ENCODE data around the gene ARL13B.
A peak's percentile ranks its signal among the peaks of the same experiment; 100 is the strongest.
"Not testable (repeated sequence)": the region's sequence is repeated elsewhere in the genome, so short reads cannot be mapped to it uniquely, and the experiment has no call there.

The ARL13B gene

GRCh38 chr3:94043285-94043684 lies 63.3 kb downstream of the ARL13B start:
- Histone ChIP-seq H3K9me3 (ENCODE audit: insufficient read depth, low read length) (peaks cover 31% of the 10 kb centered on the region), H3K9ac (ENCODE audit: insufficient read length, low read depth) (no peak overlapping the region), H3K4me3 (ENCODE audit: insufficient read length, low read depth) (no peak overlapping the region), H3K4me1 (ENCODE audit: insufficient read depth, insufficient read length) (no peaks in the 10 kb centered on the region), H3K27me3 (ENCODE audit: insufficient read depth, insufficient read length) (no peaks in the 10 kb centered on the region), H3K36me3 (ENCODE audit: insufficient read depth, insufficient read length, low read length) (peaks cover 32% of the 10 kb centered on the region)
- TF ChIP-seq YY1 (IDR thresholded peaks at IDR 0.05; ENCODE audit: insufficient read depth, insufficient read length) (no peak), SUZ12 (IDR thresholded peaks at IDR 0.05; ENCODE audit: extremely low read depth, insufficient read depth, insufficient read length) (no peak), ZNF274 (IDR thresholded peaks at IDR 0.05; ENCODE audit: low read depth, low read length) (no peak)
- no peak for DNase-seq (ENCODE audit: low read depth, low spot score)

- not testable (repeated sequence) for H3K4me3 ChIP-seq (ENCODE audit: insufficient read length, low read depth); H3K27me3 ChIP-seq (ENCODE audit: insufficient read depth, insufficient read length); DNase-seq (ENCODE audit: low read depth, low spot score); H3K4me1 ChIP-seq (ENCODE audit: insufficient read depth, insufficient read length); H3K9ac ChIP-seq (ENCODE audit: insufficient read length, low read depth)
- peaks cover 31% of the 10 kb centered on the region for H3K36me3 ChIP-seq (ENCODE audit: insufficient read depth, insufficient read length, low read length)
- peaks cover 31% of the 10 kb centered on the region for H3K9me3 ChIP-seq (ENCODE audit: insufficient read depth, low read length)
Measured at GRCh38 chr3:94044100-94044936, 64.4 kb downstream of the ARL13B start.

- H3K36me3 ChIP-seq (ENCODE audit: insufficient read depth, insufficient read length, low read length), result peaks cover 27% of the 10 kb centered on the region
- TF ChIP-seq ZNF274 (IDR thresholded peaks at IDR 0.05; ENCODE audit: low read depth, low read length) (no peak), SUZ12 (IDR thresholded peaks at IDR 0.05; ENCODE audit: extremely low read depth, insufficient read depth, insufficient read length) (no peak), YY1 (IDR thresholded peaks at IDR 0.05; ENCODE audit: insufficient read depth, insufficient read length) (no peak)
Measured at GRCh38 chr3:94046533-94046932, 66.6 kb downstream of the ARL13B start.

GRCh38 chr3:94049267-94049666 lies 69.3 kb downstream of the ARL13B start:
- H3K4me3 ChIP-seq (ENCODE audit: insufficient read length, low read depth), result no peak overlapping the region
- no peak for DNase-seq (ENCODE audit: low read depth, low spot score)
- H3K36me3 ChIP-seq (ENCODE audit: insufficient read depth, insufficient read length, low read length), result peaks cover 42% of the 10 kb centered on the region
- H3K9ac ChIP-seq (ENCODE audit: insufficient read length, low read depth), result no peak overlapping the region
- TF ChIP-seq SUZ12 (IDR thresholded peaks at IDR 0.05; ENCODE audit: extremely low read depth, insufficient read depth, insufficient read length), result no peak
- TF ChIP-seq YY1 (IDR thresholded peaks at IDR 0.05; ENCODE audit: insufficient read depth, insufficient read length), result no peak
- TF ChIP-seq ZNF274 (IDR thresholded peaks at IDR 0.05; ENCODE audit: low read depth, low read length), result no peak
- H3K4me1 ChIP-seq (ENCODE audit: insufficient read depth, insufficient read length), result no peaks in the 10 kb centered on the region
- H3K9me3 ChIP-seq (ENCODE audit: insufficient read depth, low read length), result peaks cover 10% of the 10 kb centered on the region; the same call in 1 of the 2 replicates
- no peaks in the 10 kb centered on the region for H3K27me3 ChIP-seq (ENCODE audit: insufficient read depth, insufficient read length)

More at GRCh38 chr3:94046533-94046932, 66.6 kb downstream of the ARL13B start:
- no peak overlapping the region for H3K9ac ChIP-seq (ENCODE audit: insufficient read length, low read depth)
- no peaks in the 10 kb centered on the region for H3K4me1 ChIP-seq (ENCODE audit: insufficient read depth, insufficient read length)
- H3K27me3 ChIP-seq (ENCODE audit: insufficient read depth, insufficient read length), result no peaks in the 10 kb centered on the region
- peaks cover 31% of the 10 kb centered on the region for H3K9me3 ChIP-seq (ENCODE audit: insufficient read depth, low read length)
- no peak for DNase-seq (ENCODE audit: low read depth, low spot score)
- no peak overlapping the region for H3K4me3 ChIP-seq (ENCODE audit: insufficient read length, low read depth)

- Histone ChIP-seq H3K4me1 (ENCODE audit: insufficient read depth, insufficient read length) (no peaks in the 10 kb centered on the region), H3K36me3 (ENCODE audit: insufficient read depth, insufficient read length, low read length) (peaks cover 34% of the 10 kb centered on the region), H3K27me3 (ENCODE audit: insufficient read depth, insufficient read length) (no peaks in the 10 kb centered on the region), H3K9me3 (ENCODE audit: insufficient read depth, low read length) (no peaks in the 10 kb centered on the region), H3K9ac (ENCODE audit: insufficient read length, low read depth) (no peak overlapping the region), H3K4me3 (ENCODE audit: insufficient read length, low read depth) (no peak overlapping the region)
- no peak for TF ChIP-seq ZNF274 (IDR thresholded peaks at IDR 0.05; ENCODE audit: low read depth, low read length)
- TF ChIP-seq YY1 (IDR thresholded peaks at IDR 0.05; ENCODE audit: insufficient read depth, insufficient read length), result no peak
- TF ChIP-seq SUZ12 (IDR thresholded peaks at IDR 0.05; ENCODE audit: extremely low read depth, insufficient read depth, insufficient read length), result no peak
- no peak for DNase-seq (ENCODE audit: low read depth, low spot score)
Measured at GRCh38 chr3:94050546-94050945, 70.6 kb downstream of the ARL13B start.

- H3K4me1 ChIP-seq (ENCODE audit: insufficient read depth, insufficient read length), result no peaks in the 10 kb centered on the region
- H3K9me3 ChIP-seq (ENCODE audit: insufficient read depth, low read length), result no peaks in the 10 kb centered on the region
- H3K4me3 ChIP-seq (ENCODE audit: insufficient read length, low read depth), result no peak overlapping the region
- H3K9ac ChIP-seq (ENCODE audit: insufficient read length, low read depth), result no peak overlapping the region
- no peak for DNase-seq (ENCODE audit: low read depth, low spot score)
- peaks cover 14% of the 10 kb centered on the region for H3K36me3 ChIP-seq (ENCODE audit: insufficient read depth, insufficient read length, low read length)
- H3K27me3 ChIP-seq (ENCODE audit: insufficient read depth, insufficient read length), result no peaks in the 10 kb centered on the region
- TF ChIP-seq YY1 (IDR thresholded peaks at IDR 0.05; ENCODE audit: insufficient read depth, insufficient read length) (no peak), SUZ12 (IDR thresholded peaks at IDR 0.05; ENCODE audit: extremely low read depth, insufficient read depth, insufficient read length) (no peak), ZNF274 (IDR thresholded peaks at IDR 0.05; ENCODE audit: low read depth, low read length) (no peak)
Measured at GRCh38 chr3:94061297-94061696, 81.3 kb downstream of the ARL13B start.

- Histone ChIP-seq H3K36me3 (ENCODE audit: insufficient read depth, insufficient read length, low read length) (peaks cover 23% of the 10 kb centered on the region), H3K27me3 (ENCODE audit: insufficient read depth, insufficient read length) (no peaks in the 10 kb centered on the region), H3K4me1 (ENCODE audit: insufficient read depth, insufficient read length) (no peaks in the 10 kb centered on the region), H3K4me3 (ENCODE audit: insufficient read length, low read depth) (peak within 1 kb of the TSS; percentile 66), H3K9ac (ENCODE audit: insufficient read length, low read depth) (peak within 1 kb of the TSS; percentile 80), H3K9me3 (ENCODE audit: insufficient read depth, low read length) (no peaks in the 10 kb centered on the region)
- DNase-seq (ENCODE audit: low read depth, low spot score), result peak; percentile 96
- TF ChIP-seq YY1 (IDR thresholded peaks at IDR 0.05; ENCODE audit: insufficient read depth, insufficient read length) (no peak), SUZ12 (IDR thresholded peaks at IDR 0.05; ENCODE audit: extremely low read depth, insufficient read depth, insufficient read length) (no peak), ZNF274 (IDR thresholded peaks at IDR 0.05; ENCODE audit: low read depth, low read length) (no peak)
Measured at GRCh38 chr3:94062513-94063404, 82.8 kb downstream of the ARL13B start, which contains the start of the genes DHFR2 and NSUN3. DHFR2 (minus strand) TSS chr3:94062916; CDS start chr3:94061511, 1,405 bp downstream. NSUN3 (plus strand) TSS chr3:94063061; CDS start chr3:94063127, 66 bp downstream.
